Measurements from ENCODE around the gene TNS3.
"Not testable (repeated sequence)": the region's sequence is repeated elsewhere in the genome, so short reads cannot be mapped to it uniquely, and the experiment has no call there.

The TNS3 gene

DNA sequence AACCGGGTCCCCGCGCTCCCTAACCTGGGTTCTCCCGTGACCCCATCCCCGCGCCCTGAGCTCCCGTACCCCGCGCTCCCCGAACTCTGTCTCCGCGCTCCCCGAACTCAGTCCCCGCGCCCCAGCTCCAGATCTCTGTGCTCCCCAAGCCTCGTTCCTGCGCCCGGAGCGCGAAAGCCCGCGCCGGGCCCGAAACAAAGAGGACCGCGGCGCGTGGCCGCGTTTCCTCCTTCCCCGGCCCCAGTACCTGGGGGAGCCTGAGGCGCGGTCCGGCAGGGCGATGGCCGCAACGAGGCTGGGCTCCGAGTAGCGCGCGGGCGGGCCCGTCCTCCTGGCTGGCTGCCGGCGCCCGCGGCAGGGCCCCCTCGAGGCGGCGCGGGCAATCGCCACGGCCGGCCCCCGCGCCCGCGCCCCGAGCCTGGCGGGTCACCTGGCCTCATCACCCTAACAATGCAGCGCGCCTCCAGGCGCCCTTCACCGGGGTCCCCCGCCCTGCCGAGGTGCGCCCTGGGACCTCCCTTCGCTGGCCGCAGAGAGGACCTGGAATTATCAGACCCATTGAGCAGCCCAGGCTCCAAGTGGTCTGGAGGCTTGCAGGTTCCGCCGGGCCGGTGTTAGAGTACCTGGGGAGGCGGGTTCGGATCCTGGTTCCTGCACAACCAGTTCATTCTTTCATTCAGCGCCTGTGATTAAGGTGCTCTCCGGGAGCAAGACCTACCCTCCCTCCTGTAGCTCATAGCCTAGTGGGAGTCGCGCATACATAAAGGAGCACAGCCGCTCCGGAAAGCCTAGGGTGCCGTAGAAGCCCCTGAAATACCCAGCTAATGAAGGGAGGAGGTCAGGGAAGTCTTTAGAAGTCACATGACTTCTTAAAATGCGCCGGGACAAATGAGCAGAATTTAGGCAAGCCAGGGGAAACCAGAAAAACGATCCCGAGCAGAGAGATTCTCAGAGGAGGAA, at the start of gene TNS3:
Gene TNS3 (minus strand): TSS at position 308 of the 960 bp plus-strand sequence. CDS start 142,475 bp downstream, outside the sequence.
- peak in 1 of 2 donors; percentile 51 for DNase-seq

- DNase-seq: no peak
Observed at GRCh38 chr7:47631711-47632110, 49.8 kb upstream of the TNS3 start.

- DNase-seq: no peak
Observed at GRCh38 chr7:47627580-47628283, 45.8 kb upstream of the TNS3 start.

- DNase-seq: no peak
Observed at GRCh38 chr7:47625861-47626715, 44.2 kb upstream of the TNS3 start.

DNA sequence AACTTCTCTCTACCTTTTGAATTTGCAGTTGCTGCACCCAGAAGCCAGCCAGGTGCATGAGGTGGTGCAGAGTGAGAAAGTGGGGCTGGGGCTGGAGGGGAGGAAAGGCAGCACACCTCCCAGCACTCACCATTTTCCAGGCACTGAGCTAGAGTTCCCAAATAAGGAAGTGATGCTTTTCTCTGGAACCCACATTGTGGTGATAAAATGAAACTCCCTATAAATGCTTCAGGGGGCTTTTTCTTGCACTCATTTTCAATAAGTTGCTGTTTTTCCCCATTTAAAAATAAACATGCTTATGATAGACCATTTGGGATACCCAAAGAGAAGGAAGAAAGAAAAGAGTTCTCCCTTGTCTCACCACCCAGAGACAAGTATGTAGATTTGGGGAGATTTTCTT, 42.8 kb upstream of the TNS3 start:
- DNase-seq: no peak

GRCh38 chr7:47622946-47623640, 41.2 kb upstream of the TNS3 start:
- DNase-seq: no peak

DNA sequence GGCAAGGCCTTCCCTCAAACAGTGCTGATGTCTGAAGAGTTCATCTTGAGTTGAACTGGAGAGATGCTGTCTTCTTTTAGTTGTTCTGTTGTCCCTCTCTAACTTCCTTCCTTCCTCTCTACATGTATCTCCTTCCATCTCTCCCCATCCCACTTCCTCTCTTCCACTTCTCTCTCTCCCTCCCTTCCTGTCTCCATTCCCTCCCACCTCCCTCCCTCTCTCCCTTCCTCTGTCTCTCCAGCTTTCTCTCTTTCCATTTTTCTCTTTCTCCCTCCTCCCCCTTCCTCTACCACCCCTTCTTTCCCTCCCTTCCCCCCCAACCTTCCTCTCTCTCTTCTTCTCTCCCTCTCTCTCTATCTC, 40.7 kb upstream of the TNS3 start:
- DNase-seq: no peak

DNA sequence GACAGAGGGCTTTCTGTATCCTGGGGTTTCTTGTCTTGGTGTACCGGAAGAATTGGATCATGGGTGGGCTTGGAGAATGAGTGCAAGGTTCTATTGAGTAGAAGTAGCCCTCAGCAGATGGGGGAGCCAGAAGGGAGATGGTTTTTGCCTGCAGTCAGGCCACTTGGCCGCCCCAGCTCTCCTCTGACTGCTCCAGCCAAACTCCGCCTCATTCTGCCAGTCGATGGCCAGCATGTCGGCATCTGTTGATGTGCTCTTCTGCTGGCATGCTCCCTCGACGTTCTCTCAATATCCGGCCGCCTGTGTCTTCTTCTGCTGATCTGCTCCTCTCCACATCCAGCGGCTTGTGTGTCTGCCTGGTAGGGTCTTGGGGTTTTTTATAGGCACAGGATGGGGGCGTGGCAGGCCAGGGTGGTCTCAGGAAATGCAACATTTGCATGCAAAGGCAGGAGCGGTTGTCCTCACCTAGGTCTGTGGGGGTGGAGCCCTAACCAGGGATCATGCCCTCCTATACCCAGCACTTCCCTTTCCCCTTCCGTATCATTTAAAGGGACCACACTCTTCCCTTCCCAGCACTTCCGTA, 40.2 kb upstream of the TNS3 start:
- no peak for DNase-seq

DNA sequence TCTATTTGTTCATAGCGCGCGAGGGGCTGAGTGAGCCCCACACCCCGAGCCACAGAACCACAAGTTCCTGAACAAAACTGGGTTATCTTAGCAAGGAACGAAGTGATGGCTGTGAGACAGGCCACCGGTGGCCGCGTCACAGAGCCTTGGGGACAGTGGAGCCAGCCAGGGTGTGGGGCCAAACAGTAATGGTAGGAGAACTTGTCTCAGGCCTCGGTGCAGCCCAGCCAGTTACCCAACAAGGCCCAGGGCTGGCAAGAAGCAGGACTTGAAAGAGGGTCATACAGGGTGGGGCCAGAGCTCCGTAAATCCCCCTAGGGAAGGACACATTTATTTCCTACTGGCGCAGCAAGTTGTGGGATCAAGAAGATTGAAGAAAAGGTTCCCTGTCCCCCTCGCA, 39.4 kb upstream of the TNS3 start:
- DNase-seq: no peak

DNA sequence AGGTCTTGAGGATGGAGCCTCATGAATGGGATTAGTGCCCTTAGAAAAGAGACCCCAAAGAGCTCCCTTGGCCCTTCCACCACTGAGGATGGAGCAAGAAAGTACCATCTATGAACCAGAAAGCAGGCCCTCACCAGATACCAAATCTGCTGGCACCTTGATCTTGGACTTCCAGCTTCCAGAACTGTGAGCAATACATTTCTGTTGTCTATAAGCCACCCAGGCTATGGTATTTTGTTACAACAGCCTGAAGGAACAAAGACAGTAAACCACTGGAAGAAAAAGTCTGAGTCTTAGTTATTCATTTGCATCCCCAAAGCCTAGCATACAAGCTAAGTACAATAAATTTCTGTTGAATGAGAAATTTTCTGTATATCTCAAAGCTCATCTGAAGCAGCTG, 37.9 kb upstream of the TNS3 start:
- no peak for DNase-seq

- no peak for DNase-seq
Observed at GRCh38 chr7:47617131-47617530, 35.2 kb upstream of the TNS3 start.

- DNase-seq: no peak
Observed at GRCh38 chr7:47614450-47614849, 32.5 kb upstream of the TNS3 start.

- no peak for DNase-seq
Observed at GRCh38 chr7:47611045-47611511, 29.2 kb upstream of the TNS3 start.

DNA sequence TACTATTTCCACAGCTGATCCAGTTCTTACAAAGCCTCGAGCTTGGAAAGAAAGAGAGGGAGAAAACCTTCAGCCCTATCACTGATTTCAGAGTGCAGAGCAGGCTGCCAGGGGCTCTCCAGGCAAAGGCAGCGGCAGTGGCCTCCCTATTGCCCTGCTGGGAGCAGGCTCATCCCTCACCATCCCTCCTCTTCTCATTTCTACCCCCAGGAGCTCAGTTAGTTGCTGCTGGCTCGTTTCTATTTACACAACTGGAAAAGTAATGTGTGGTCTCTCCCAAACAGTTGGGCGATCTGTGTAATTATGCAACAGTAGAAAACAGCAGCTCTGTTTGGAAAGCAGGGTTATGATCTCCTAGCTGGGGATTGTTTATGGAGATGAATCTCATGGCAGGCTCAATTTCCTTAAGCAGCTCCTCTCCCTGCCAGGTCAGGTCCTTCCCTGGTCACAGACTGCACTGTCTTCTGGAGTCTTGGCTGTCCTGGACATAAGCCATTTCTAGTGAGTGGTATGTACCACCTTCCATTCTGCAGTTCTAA, 28.7 kb upstream of the TNS3 start:
- no peak for DNase-seq

DNA sequence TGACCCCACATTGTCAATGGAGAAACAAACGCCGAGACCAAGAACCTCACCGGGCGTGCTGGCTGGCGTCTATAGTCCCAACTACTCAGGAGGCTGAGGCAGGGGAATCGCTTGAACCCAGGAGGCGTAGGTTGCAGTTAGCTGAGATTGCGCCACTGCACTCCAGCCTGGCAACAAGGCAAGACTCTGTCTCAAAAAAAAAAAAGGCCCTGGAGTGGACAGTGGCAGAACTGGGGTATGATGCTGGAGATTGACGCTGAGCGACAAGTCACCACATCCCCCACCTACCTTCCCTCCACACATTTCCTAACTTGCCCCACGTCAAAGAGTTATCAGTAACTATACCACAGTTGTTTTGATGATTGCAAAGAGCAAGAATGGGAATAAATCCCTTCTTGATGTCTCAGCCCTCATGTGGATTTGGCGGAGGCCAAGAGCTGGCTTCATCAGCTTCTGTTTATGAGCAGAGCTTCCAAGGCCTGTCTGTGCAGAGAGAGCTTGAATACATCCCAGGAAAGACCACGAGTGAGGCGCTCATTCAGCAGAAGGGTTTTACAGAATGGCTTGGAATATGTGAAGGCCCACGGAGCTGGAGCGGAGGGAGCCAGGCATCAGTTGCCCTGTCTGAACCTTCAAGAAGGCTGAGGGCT, 28.0 kb upstream of the TNS3 start:
- no peak for DNase-seq

DNA sequence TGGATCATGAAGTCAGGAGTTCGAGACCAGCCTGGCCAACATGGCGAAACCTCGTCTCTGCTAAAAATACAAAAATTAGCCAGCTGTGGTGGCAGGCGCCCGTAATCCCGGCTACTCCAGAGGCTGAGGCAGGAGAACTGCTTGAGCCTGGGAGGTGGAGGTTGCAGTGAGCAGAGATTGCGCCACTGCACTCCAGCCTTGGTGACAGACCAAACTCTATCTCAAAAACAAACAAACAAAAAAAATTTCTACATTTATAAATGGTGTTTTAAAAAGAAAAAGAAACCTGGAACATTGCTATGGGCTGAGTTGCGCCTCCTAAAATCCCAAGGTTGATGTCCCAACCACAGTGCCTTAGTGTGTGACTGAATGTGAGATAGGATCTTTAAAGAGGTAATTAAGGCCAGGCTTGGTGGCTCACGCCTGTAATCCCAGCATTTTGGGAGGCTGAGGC, 24.7 kb upstream of the TNS3 start:
- not testable (repeated sequence) for DNase-seq

GRCh38 chr7:47605816-47606575, 24.1 kb upstream of the TNS3 start:
- peak; percentile 60 to 63 for DNase-seq

DNA sequence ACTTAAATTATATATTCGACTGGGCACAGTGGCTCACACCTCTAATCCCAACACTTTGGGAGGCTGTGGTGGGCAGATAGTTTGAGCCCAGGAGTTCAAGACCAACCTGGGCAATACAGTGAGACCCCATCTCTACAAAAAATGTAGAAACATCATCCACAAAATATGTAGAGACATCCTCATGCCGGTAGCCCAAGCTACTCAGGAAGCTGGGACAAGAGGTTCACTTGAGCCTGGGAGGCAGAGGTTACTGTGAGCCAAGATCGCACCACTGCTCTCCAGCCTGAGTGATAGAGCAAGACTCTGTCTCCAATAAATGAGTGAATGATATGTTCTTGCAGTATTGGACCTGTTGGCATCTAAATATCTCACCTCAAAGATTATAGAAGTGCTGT, 22.6 kb upstream of the TNS3 start:
- no peak for DNase-seq

- not testable (repeated sequence) for DNase-seq
Observed at GRCh38 chr7:47603514-47604255, 21.8 kb upstream of the TNS3 start.

Measured in inflammatory macrophage treated with lipopolysaccharide for 1 hour (primary cell).